ENCODE data around the gene ENHO.

Gene ENHO

DNA sequence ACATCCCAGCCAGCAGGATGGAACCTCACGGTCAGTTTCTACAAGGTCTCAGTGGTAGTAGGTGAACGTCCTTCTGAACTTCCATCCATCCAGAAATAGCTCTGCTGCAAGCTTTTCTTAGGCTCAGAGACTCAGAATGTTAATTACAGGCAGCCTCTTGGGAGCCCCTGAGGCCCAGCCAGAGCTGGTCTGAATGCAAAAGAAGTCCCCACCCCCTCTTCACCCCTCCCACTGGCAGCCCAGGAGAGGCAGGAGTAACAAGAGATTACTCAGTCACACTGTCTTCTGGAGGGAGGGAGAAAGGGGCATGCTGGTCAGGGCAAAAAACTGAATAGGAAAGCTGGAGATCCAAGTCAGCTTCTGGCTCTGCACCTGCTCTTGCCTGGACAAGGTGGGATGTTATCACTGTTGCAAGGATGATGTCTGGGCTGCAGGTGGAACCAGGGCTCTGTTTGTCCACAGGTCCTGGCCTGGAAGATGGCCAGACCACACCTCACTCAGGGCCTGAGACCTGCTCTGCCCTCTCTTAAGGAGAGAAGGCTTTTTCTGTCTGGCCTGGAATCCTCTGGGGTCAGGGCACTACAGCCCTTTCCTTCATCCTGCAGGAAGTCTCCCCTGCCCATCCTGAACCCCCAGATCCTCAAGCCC is 9.1 kb downstream of the ENHO start:
- H3K9ac ChIP-seq (ENCODE audit: low read length), result no peak overlapping the region
- H4K20me1 ChIP-seq (ENCODE audit: insufficient read depth, low read length), result no peaks in the 10 kb centered on the region
- H3K9me2 ChIP-seq (ENCODE audit: low read depth, low read length), result no peaks in the 10 kb centered on the region
- H3K4me1 ChIP-seq (ENCODE audit: insufficient read depth, low read length, severe bottlenecking), result no peaks in the 10 kb centered on the region
- no peaks in the 10 kb centered on the region for H3K79me2 ChIP-seq (ENCODE audit: insufficient read depth, low read length)
- no peaks in the 10 kb centered on the region for H3K27me3 ChIP-seq (ENCODE audit: insufficient read depth, low read length)
- TF ChIP-seq, protein P1, sequence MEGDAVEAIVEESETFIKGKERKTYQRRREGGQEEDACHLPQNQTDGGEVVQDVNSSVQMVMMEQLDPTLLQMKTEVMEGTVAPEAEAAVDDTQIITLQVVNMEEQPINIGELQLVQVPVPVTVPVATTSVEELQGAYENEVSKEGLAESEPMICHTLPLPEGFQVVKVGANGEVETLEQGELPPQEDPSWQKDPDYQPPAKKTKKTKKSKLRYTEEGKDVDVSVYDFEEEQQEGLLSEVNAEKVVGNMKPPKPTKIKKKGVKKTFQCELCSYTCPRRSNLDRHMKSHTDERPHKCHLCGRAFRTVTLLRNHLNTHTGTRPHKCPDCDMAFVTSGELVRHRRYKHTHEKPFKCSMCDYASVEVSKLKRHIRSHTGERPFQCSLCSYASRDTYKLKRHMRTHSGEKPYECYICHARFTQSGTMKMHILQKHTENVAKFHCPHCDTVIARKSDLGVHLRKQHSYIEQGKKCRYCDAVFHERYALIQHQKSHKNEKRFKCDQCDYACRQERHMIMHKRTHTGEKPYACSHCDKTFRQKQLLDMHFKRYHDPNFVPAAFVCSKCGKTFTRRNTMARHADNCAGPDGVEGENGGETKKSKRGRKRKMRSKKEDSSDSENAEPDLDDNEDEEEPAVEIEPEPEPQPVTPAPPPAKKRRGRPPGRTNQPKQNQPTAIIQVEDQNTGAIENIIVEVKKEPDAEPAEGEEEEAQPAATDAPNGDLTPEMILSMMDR (IDR thresholded peaks at IDR 0.05; ENCODE audit: low read length), result no peak
- TF ChIP-seq EZH2 (IDR thresholded peaks at IDR 0.05; ENCODE audit: borderline replicate concordance, low read length), result no peak
- no peaks in the 10 kb centered on the region for H3F3A ChIP-seq (ENCODE audit: insufficient read depth, low read length)
- H3K36me3 ChIP-seq (ENCODE audit: insufficient read depth, low read length), result no peaks in the 10 kb centered on the region
- H3K4me2 ChIP-seq (ENCODE audit: low read length), result no peak overlapping the region
- no peak overlapping the region for H3K27ac ChIP-seq (ENCODE audit: low read depth, low read length, poor library complexity, severe bottlenecking)
- no peaks in the 10 kb centered on the region for H3K9me3 ChIP-seq (ENCODE audit: low read length)
- H2AFZ ChIP-seq (ENCODE audit: low read length), result no peak overlapping the region
- H3K4me3 ChIP-seq (ENCODE audit: low read depth, low read length, poor library complexity, severe bottlenecking), result no peak overlapping the region

DNA sequence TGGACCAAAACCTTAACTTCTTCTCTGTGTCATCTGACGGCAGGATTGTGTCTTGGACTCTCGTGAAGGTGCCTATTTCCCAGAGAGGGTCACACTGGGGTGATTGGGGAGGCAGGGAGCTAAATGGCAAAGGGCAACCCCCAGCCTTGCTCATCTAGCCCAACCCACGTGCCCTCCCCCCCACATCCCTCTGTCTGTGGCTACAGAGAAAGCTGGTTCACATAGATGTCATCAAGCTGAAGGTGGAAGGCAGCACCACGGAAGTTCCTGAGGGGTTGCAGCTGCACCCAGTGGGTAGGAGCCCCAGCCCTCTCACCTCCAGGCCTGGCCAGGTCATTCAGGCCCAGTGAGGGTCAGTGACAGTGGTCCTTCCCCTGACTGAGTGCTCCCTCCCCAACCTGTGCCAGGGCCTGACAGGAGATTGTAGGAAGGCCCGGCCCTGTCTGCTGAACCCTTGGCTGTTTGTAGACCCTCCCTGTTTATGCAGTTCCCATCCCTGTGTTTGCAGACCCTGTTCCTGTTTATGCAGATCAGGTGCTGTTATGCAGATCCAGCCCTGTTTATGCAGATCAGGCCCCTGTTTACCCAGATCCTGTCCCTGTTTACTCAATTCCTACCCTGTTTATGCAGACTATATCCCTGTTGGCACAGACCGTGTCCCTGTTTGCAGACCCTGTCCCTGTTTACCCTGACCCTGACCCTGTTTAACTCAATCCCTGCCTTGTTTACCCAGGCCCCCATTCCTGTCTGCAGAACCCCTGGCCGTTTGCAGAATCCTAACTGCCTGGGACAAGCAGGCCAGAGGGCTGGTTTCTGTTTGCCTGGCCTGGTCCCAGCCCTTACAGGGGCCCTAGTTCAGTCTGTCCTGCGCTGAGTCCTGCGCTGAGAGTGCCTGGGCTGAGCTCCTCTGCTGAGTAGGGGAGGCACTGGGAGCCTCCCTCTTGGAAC is 10.4 kb downstream of the ENHO start:
- H3K27ac ChIP-seq (ENCODE audit: low read depth, low read length, poor library complexity, severe bottlenecking), result no peak overlapping the region
- H3K4me3 ChIP-seq (ENCODE audit: low read depth, low read length, poor library complexity, severe bottlenecking), result no peak overlapping the region

More for the DNA sequence above, 10.4 kb downstream of the ENHO start:
- no peaks in the 10 kb centered on the region for H3K27me3 ChIP-seq (ENCODE audit: insufficient read depth, low read length)
- no peaks in the 10 kb centered on the region for H4K20me1 ChIP-seq (ENCODE audit: insufficient read depth, low read length)
- no peaks in the 10 kb centered on the region for H3F3A ChIP-seq (ENCODE audit: insufficient read depth, low read length)
- H2AFZ ChIP-seq (ENCODE audit: low read length), result no peak overlapping the region
- no peak overlapping the region for H3K4me2 ChIP-seq (ENCODE audit: low read length)
- no peaks in the 10 kb centered on the region for H3K4me1 ChIP-seq (ENCODE audit: insufficient read depth, low read length, severe bottlenecking)
- no peaks in the 10 kb centered on the region for H3K36me3 ChIP-seq (ENCODE audit: insufficient read depth, low read length)
- no peaks in the 10 kb centered on the region for H3K9me2 ChIP-seq (ENCODE audit: low read depth, low read length)
- no peaks in the 10 kb centered on the region for H3K79me2 ChIP-seq (ENCODE audit: insufficient read depth, low read length)
- no peaks in the 10 kb centered on the region for H3K9me3 ChIP-seq (ENCODE audit: low read length)
- no peak overlapping the region for H3K9ac ChIP-seq (ENCODE audit: low read length)
- no peak for TF ChIP-seq EZH2 (IDR thresholded peaks at IDR 0.05; ENCODE audit: borderline replicate concordance, low read length)
- TF ChIP-seq, protein P1 (IDR thresholded peaks at IDR 0.05; ENCODE audit: low read length), result no peak
